Right lobe of liver (tissue), 6 donors: ENCODE data around the gene BBOX1. TPM values are rescaled to one million over a fixed set of nuclear protein-coding genes. Genes with fewer than 3 reads are reported as not detected.

Experiments used
- ATAC-seq, 4 donors: fragments of 200-7000 bp; cut with Tn5 transposase; one replicate each; pipeline ENCODE4 v1.9.1; 2020; ENCODE audit warnings: mild to moderate bottlenecking in 4 of 4, moderate library complexity in 4 of 4
- DNase-seq, 3 donors: peaks; one replicate each; pipeline ENCODE4 v3.0.0-alpha.2; 2020
- H3K27ac ChIP-seq, 3 donors: fragments of 200-600 bp; one replicate each; pipeline ENCODE4 v1.8.0; 2022
- H3K27me3 ChIP-seq, 2 donors: fragments of 200-600 bp; one replicate each; pipeline ENCODE4 v1.8.0; 2022
- H3K36me3 ChIP-seq, 4 donors: fragments of 200-600 bp; sonication (generic) in 1 of 4; one replicate each; pipeline versions ENCODE4 v1.5.1 to v1.8.0; 2017 to 2022; ENCODE audit warnings: control low read depth in 1 of 4
- H3K4me1 ChIP-seq, 4 donors: fragments of 200-600 bp; sonication (generic) in 1 of 4; one replicate each; pipeline versions ENCODE4 v1.5.1 to v1.8.0; 2017 to 2022; ENCODE audit warnings: control low read depth in 1 of 4
- H3K4me3 ChIP-seq, 3 donors: fragments of 200-600 bp; one replicate each; pipeline ENCODE4 v1.8.0; 2022
- H3K9me3 ChIP-seq, 4 donors: fragments of 200-600 bp; sonication (generic) in 1 of 4; one replicate each; pipeline versions ENCODE4 v1.5.1 to v1.8.0; 2017 to 2022; ENCODE audit warnings: control low read depth in 1 of 4
- CTCF ChIP-seq, 4 donors: fragments of 200-600 bp in 3 of 4; fragments of 450-650 bp in 1 of 4; IDR thresholded peaks; one replicate each; pipeline versions ENCODE4 v1.5.1 to v1.8.0; 2016 to 2022; ENCODE audit warnings: antibody characterized with exemption in 4 of 4, mild to moderate bottlenecking in 2 of 4
- POLR2A ChIP-seq: fragments of 450-650 bp; IDR thresholded peaks from one replicate; pipeline ENCODE4 v1.6.1; 2017; ENCODE audit warnings: antibody characterized with exemption, mild to moderate bottlenecking
- WGBS: methylation state at CpG from one replicate; pipeline ENCODE4 v1.1.6; 2018; ENCODE audit warnings: low coverage, low lambda C conversion rate; ENCODE audit not compliant: insufficient coverage; ENCODE audit errors: missing lambda C conversion rate; 5-methylcytosine and 5-hydroxymethylcytosine counted together
- intact Hi-C, 2 donors: fragments of 100-400 bp; cut with DNase I; formaldehyde crosslinking; loops; one replicate each; pipeline versions ENCODE4 v1.11.2 to v1.14.1; 2022
- total RNA-seq, 6 experiments: library from RNA; depleted of rRNA in 2 of 6; stranded (reverse); fragments of >200 nt in 2 of 6; fragmentation: NEBNext Ultra II Directional in 3 of 6; extraction: Animal tissue kit (Norgen Biotek cat#: 25700) in 3 of 6; gene quantifications; one replicate each; pipeline versions ENCODE4 v1.1.0 to v1.2.4, GENCODE V29; 2016 to 2023
- donor health status: DM: no; HTN: yes; CAD: no.
- donor health status: DM: no; HTN: no; CAD: no.
- donor health status: DM: no; HTN: no; CAD: no.
- donor health status: DM: no; HTN: yes; CAD: no.
- donor health status: DM: no; HTN: yes; CAD: no.

Gene BBOX1
- total RNA-seq, 6 experiments from 2014 or later = 1.9 to 25.3 (median 13.9) TPM

- Histone ChIP-seq H3K4me1 (no peaks in the 10 kb centered on the region), H3K27me3 (no peaks in the 10 kb centered on the region), H3K27ac (no peak overlapping the region), H3K9me3 (no peaks in the 10 kb centered on the region), H3K36me3 (no peaks in the 10 kb centered on the region), H3K4me3 (no peak overlapping the region)
- ATAC-seq = no peak
- intact Hi-C loops = loop anchor here in 1 of 2 donors (10.0 kb wide), 1 partner anchor 411 kb away; no protein-coding TSS in a partner anchor
- no peak for TF ChIP-seq POLR2A
- TF ChIP-seq CTCF (IDR thresholded peaks at IDR 0.05) = no peak
- DNase-seq = no peak
- WGBS = 29% methylated on average over 2 of the region's 2 CpGs
These were observed 125.5 kb downstream of the BBOX1 start for GRCh38 chr11:27166130-27166529.

GRCh38 chr11:27171376-27171958 is 130.9 kb downstream of the BBOX1 start:
- DNase-seq (no peak), ATAC-seq (no peak)
- intact Hi-C loops = no loop called here
- TF ChIP-seq CTCF (IDR thresholded peaks at IDR 0.05) (no peak), POLR2A (no peak)
- no peaks in the 10 kb centered on the region for H3K27me3 ChIP-seq
- no peaks in the 10 kb centered on the region for H3K36me3 ChIP-seq
- no peak overlapping the region for H3K4me3 ChIP-seq
- H3K27ac ChIP-seq = no peak overlapping the region
- no peaks in the 10 kb centered on the region for H3K9me3 ChIP-seq
- WGBS = 89% methylated on average over 4 of the region's 4 CpGs
- H3K4me1 ChIP-seq = peaks cover 0 to 20% (median 0%) of the 10 kb centered on the region in 4 donors

GRCh38 chr11:27173545-27173944 is 132.9 kb downstream of the BBOX1 start:
- ATAC-seq (peak; percentile 24 to 58 (median 44)), DNase-seq (no peak)
- Histone ChIP-seq H3K27me3 (no peaks in the 10 kb centered on the region), H3K4me3 (no peak overlapping the region), H3K4me1 (peaks cover 0 to 20% (median 0%) of the 10 kb centered on the region in 4 donors), H3K9me3 (no peaks in the 10 kb centered on the region), H3K27ac (peak overlapping the region in 1 of 3 donors; percentile 36), H3K36me3 (no peaks in the 10 kb centered on the region)
- TF ChIP-seq CTCF (IDR thresholded peaks at IDR 0.05) = no peak
- no peak for TF ChIP-seq POLR2A
- WGBS = 13% methylated on average over 1 of the region's 1 CpG
- intact Hi-C loops = no loop called here

- H3K27ac ChIP-seq = peak overlapping the region in 1 of 3 donors; percentile 36
- DNase-seq = no peak
- intact Hi-C loops = no loop called here
- H3K4me1 ChIP-seq = peaks cover 0 to 20% (median 0%) of the 10 kb centered on the region in 4 donors
- no peak overlapping the region for H3K4me3 ChIP-seq
- H3K36me3 ChIP-seq = no peaks in the 10 kb centered on the region
- H3K27me3 ChIP-seq = no peaks in the 10 kb centered on the region
- 40% methylated on average over 2 of the region's 4 CpGs for WGBS
- H3K9me3 ChIP-seq = no peaks in the 10 kb centered on the region
- TF ChIP-seq CTCF (IDR thresholded peaks at IDR 0.05) (no peak), POLR2A (no peak)
- ATAC-seq = peak; percentile 61 to 81 (median 68)
These were observed 133.4 kb downstream of the BBOX1 start for GRCh38 chr11:27174021-27174420.
